ENCODE measurements around the gene KCTD7. TPM values are rescaled to one million over a fixed set of nuclear protein-coding genes. Genes with fewer than 3 reads are reported as not detected.

KCTD7 gene
- total and polyA plus RNA-seq, 2 of the 4 experiments (the other 2 are of a cell fraction) = 6.1 to 12.8 TPM

DNA sequence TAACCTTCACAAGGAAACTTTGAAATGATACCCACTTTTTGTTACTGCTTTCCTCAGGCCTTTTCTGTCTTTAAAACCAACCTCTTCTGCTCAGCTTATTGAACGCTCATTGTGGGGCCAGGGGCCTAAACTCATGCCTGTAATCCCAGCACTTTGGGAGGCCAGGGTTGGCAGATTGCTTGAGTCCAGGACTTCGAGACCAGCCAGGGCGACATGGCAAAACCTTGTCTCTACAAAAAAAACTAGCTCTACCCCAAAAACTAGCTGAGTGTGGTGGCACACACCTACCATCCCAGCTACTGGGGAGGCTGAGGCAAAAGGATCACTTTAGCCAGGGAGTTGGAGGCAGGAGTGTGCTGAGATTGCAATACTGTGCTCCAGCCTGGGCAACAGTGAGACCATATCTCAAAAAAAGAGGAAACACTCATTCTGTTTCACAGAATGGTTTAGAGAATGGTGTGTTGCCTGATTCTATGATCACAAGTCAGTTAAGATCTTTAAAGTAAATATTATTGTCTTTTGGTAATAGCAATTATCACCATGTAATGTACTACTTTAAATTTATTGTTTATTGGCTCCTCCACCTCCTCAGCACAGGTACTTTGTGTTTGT is 51.1 kb downstream of the KCTD7 start:
- H4K8ac ChIP-seq (ENCODE audit: low read depth in 2 of 2, low read length in 2 of 2) = no peak overlapping the region
- no peak overlapping the region for H2BK5ac ChIP-seq (ENCODE audit: low read depth, low read length, poor library complexity, severe bottlenecking)
- H3K14ac ChIP-seq (replicated peaks; ENCODE audit: low read depth, low read length) = no peak overlapping the region
- intact Hi-C loops (cut with micrococcal nuclease) (no loop called here), dilution Hi-C loops (cut with HindIII; ENCODE audit: low sequenced_read_pairs, unreplicated experiment) (no loop called here), in situ Hi-C loops (cut with MboI; ENCODE audit: low sequenced_read_pairs) (no loop called here)
- no peak overlapping the region for H2AK5ac ChIP-seq (ENCODE audit: low read depth, low read length)
- H2AFZ ChIP-seq (replicated peaks; ENCODE audit: low read length, poor library complexity) = no peak overlapping the region
- ChIA-PET POLR2A (ENCODE audit: unreplicated experiment) (no interaction called here), CTCF (interaction anchor here (0.6 kb wide), 1 partner anchor 528 kb away, joined by 3 read pairs; no protein-coding TSS in a partner anchor)
- H2BK120ac ChIP-seq (ENCODE audit: low read depth, low read length) = no peak overlapping the region
- H4K91ac ChIP-seq (ENCODE audit: insufficient read depth, low read depth, low read length) = no peak overlapping the region
- peaks cover 2% of the 10 kb centered on the region; the same call in 1 of the 2 replicates for H3K9me1 ChIP-seq (ENCODE audit: insufficient read depth, low read length)
- no peak overlapping the region for H2AK9ac ChIP-seq (replicated peaks; ENCODE audit: low read depth, low read length, poor library complexity)
- H3K4me1 ChIP-seq (ENCODE audit: control insufficient read depth, insufficient read depth, low read length) = 0 out of 2 replicates have a peak, but pooled peaks cover 1% of the 10 kb centered on the region
- H3K23ac ChIP-seq (ENCODE audit: low read depth, low read length) = no peak overlapping the region
- ATAC-seq (ENCODE audit: low read depth) (no peak), DNase-seq (no peak)
- peaks cover 2% of the 10 kb centered on the region; the same call in 1 of the 2 replicates for H3K36me3 ChIP-seq (ENCODE audit: control insufficient read depth, insufficient read depth, low read length)
- peaks cover 26 to 74% of the 10 kb centered on the region in 2 experiments for H3K79me1 ChIP-seq (ENCODE audit: low read depth in 1 of 2, low read length in 2 of 2)
- WGBS, 2 experiments (ENCODE audit: extremely low coverage in 2 of 2, insufficient read length in 1 of 2) = no CpG with 5 or more reads among the region's 3 CpGs
- TF ChIP-seq CEBPB (IDR thresholded peaks at IDR 0.05; ENCODE audit: low read depth, low read length) = no peak
- no peak for TF ChIP-seq RAD21 (IDR thresholded peaks at IDR 0.05; ENCODE audit: low read length)
- TF ChIP-seq MAZ (IDR thresholded peaks at IDR 0.05; ENCODE audit: borderline replicate concordance, low read depth, low read length) = no peak
- no peak; the same call in 1 of the 2 replicates for TF ChIP-seq POLR2A (IDR thresholded peaks at IDR 0.05; ENCODE audit: low read depth, low read length)
- TF ChIP-seq MAFK (IDR thresholded peaks at IDR 0.05; ENCODE audit: low read depth, low read length) = no peak
- no peak overlapping the region for H3K56ac ChIP-seq (ENCODE audit: extremely low read depth, insufficient read depth, low read length)
- H4K5ac ChIP-seq (ENCODE audit: low read depth, low read length) = no peak overlapping the region
- no TSS peak for BruUV-seq (replicated peaks)
- no peak overlapping the region for H3K4ac ChIP-seq (ENCODE audit: low read depth, low read length)
- no peak overlapping the region for H3K18ac ChIP-seq (ENCODE audit: low read depth, low read length)
- no peak overlapping the region for H3K9ac ChIP-seq (ENCODE audit: low read depth, low read length)
- no peak overlapping the region for H3K4me2 ChIP-seq (ENCODE audit: low read depth, low read length)
- no peak overlapping the region for H2BK20ac ChIP-seq (ENCODE audit: low read depth, low read length)
- H3K27ac ChIP-seq (ENCODE audit: insufficient read depth, low read length) = no peak overlapping the region
- no peaks in the 10 kb centered on the region for H3K27me3 ChIP-seq (ENCODE audit: control insufficient read depth, insufficient read depth, low read length)
- no peak overlapping the region for H2BK15ac ChIP-seq (ENCODE audit: low read depth, low read length)
- no peak overlapping the region for H3K4me3 ChIP-seq (ENCODE audit: insufficient read depth, low read depth, low read length)
- H3K9me3 ChIP-seq (ENCODE audit: control insufficient read depth, insufficient read depth, low read length) = no peaks in the 10 kb centered on the region
- peaks cover 8% of the 10 kb centered on the region; the same call in 1 of the 2 replicates for H4K20me1 ChIP-seq (ENCODE audit: insufficient read depth, low read length)

Data from IMR-90 (cell line).